Endothelial cell (in vitro differentiated cells): Measurements from ENCODE around the gene UNK. TPM values are rescaled to one million over a fixed set of nuclear protein-coding genes. Genes with fewer than 3 reads are reported as not detected.

Experiments used
- DNase-seq: peaks from one replicate; pipeline ENCODE4 v3.0.0; 2021; ENCODE audit warnings: low spot score
- H3K27ac Mint-ChIP-seq: one replicate; pipeline ENCODE4 v1.8.0; 2021; ENCODE audit warnings: mixed read lengths, inconsistent platforms; ENCODE audit not compliant: unreplicated experiment
- H3K27me3 Mint-ChIP-seq: one replicate; pipeline ENCODE4 v1.8.0; 2021; ENCODE audit warnings: mild to moderate bottlenecking, moderate library complexity, mixed read lengths, inconsistent platforms; ENCODE audit not compliant: unreplicated experiment
- H3K36me3 Mint-ChIP-seq: one replicate; pipeline ENCODE4 v1.8.0; 2021; ENCODE audit warnings: mild to moderate bottlenecking, low read depth, mixed read lengths, inconsistent platforms; ENCODE audit not compliant: unreplicated experiment
- H3K4me1 Mint-ChIP-seq: one replicate; pipeline ENCODE4 v1.8.0; 2021; ENCODE audit warnings: mild to moderate bottlenecking, mixed read lengths, inconsistent platforms; ENCODE audit not compliant: unreplicated experiment
- H3K4me3 Mint-ChIP-seq: one replicate; pipeline ENCODE4 v1.8.0; 2021; ENCODE audit warnings: mild to moderate bottlenecking, mixed read lengths, inconsistent platforms; ENCODE audit not compliant: unreplicated experiment
- H3K9me3 Mint-ChIP-seq: one replicate; pipeline ENCODE4 v1.8.0; 2021; ENCODE audit warnings: mixed read lengths, inconsistent platforms; ENCODE audit not compliant: unreplicated experiment
- CTCF ChIP-seq: fragments of 200-600 bp; sonication (generic); IDR thresholded peaks from one replicate; pipeline ENCODE4 v1.5.0; 2021; ENCODE audit warnings: antibody characterized with exemption; ENCODE audit not compliant: unreplicated experiment
- total RNA-seq: library from RNA; stranded (reverse); fragmentation: NEBNext Ultra II Directional; extraction: Animal tissue kit (Norgen Biotek cat#: 25700); gene quantifications from one replicate; pipeline ENCODE4 v1.2.1, GENCODE V29; 2021; ENCODE audit not compliant: unreplicated experiment

The UNK gene
- total RNA-seq, 1 donor from 2014 or later, result 28.8 TPM

GRCh38 chr17:75842411-75842810 is 57.8 kb downstream of the UNK start:
- H3K9me3 Mint-ChIP-seq, result no peaks in the 10 kb centered on the region
- no peaks in the 10 kb centered on the region for H3K36me3 Mint-ChIP-seq
- DNase-seq, result no peak
- H3K4me3 Mint-ChIP-seq, result no peak overlapping the region
- no peak overlapping the region for H3K27ac Mint-ChIP-seq
- TF ChIP-seq CTCF, result no peak
- peaks cover 8% of the 10 kb centered on the region for H3K27me3 Mint-ChIP-seq
- H3K4me1 Mint-ChIP-seq, result peaks cover 18% of the 10 kb centered on the region

- H3K27ac Mint-ChIP-seq, result no peak overlapping the region
Measured at GRCh38 chr17:75842963-75843576, 58.5 kb downstream of the UNK start.

GRCh38 chr17:75843577-75844529 is 59.2 kb downstream of the UNK start, which contains the start of gene UNC13D:
UNC13D (minus strand) TSS chr17:75844404; CDS start chr17:75844337, 67 bp downstream.
- Mint-ChIP-seq H3K36me3 (peaks cover 9% of the 10 kb centered on the region), H3K27ac (no peak within 1 kb of the TSS), H3K27me3 (peaks cover 7% of the 10 kb centered on the region), H3K4me3 (no peak within 1 kb of the TSS), H3K4me1 (peaks cover 29% of the 10 kb centered on the region), H3K9me3 (no peaks in the 10 kb centered on the region)
- no peak for DNase-seq
- TF ChIP-seq CTCF, result no peak

More at GRCh38 chr17:75842963-75843576, 58.5 kb downstream of the UNK start:
- Mint-ChIP-seq H3K4me1 (peaks cover 22% of the 10 kb centered on the region), H3K4me3 (no peak overlapping the region), H3K36me3 (peaks cover 5% of the 10 kb centered on the region), H3K9me3 (no peaks in the 10 kb centered on the region), H3K27me3 (peaks cover 7% of the 10 kb centered on the region)
- no peak for TF ChIP-seq CTCF
- no peak for DNase-seq

DNA sequence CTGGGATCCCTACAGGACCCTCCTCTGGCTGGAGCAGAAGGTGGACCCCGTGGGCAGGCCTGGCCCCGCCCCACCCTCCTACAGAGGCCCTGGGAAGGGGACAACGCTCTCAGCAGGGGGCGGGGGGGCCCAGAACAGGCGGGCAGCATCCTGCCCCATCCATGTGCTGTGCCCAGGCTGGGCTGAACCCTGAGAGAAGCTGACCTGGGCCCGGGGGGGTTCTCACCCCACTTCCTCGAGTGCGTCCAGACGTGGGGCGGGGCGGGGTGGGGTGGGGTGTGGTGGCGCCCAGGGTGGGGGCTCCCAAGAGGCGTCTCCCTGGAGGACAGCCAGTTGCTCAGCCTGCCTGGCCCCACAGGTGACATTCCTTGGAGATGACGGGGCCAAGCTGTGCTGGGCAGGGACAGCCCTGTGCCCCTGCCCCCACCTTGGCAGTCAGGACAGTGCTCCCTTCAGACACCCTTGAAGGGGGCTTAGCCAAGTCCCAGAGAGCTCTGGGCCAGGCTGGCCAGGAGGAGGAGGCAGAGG is 60.0 kb downstream of the UNK start:
- no peak overlapping the region for H3K4me3 Mint-ChIP-seq
- H3K36me3 Mint-ChIP-seq, result peaks cover 12% of the 10 kb centered on the region
- H3K4me1 Mint-ChIP-seq, result peaks cover 35% of the 10 kb centered on the region
- H3K27me3 Mint-ChIP-seq, result peaks cover 7% of the 10 kb centered on the region
- TF ChIP-seq CTCF, result no peak
- DNase-seq, result no peak
- no peak overlapping the region for H3K27ac Mint-ChIP-seq
- no peaks in the 10 kb centered on the region for H3K9me3 Mint-ChIP-seq
